ENCODE data around the gene SEPSECS. TPM values are rescaled to one million over a fixed set of nuclear protein-coding genes. Genes with fewer than 3 reads are reported as not detected.
A peak's percentile ranks its signal among the peaks of the same experiment; 100 is the strongest.

The SEPSECS gene
- 10 to 100 TPM in 3 of 4 donors, 1 to 10 TPM in 1; 5.0 to 25.9 (median 23.6) TPM for total RNA-seq

- Histone ChIP-seq H3K4me1 (peaks cover 0 to 16% (median 8%) of the 10 kb centered on the region in 4 donors), H3K4me3 (peak within 1 kb of the TSS; percentile 65 to 92 (median 78)), H3K27me3 (no peaks in the 10 kb centered on the region), H3K36me3 (no peaks in the 10 kb centered on the region), H3K9me3 (no peaks in the 10 kb centered on the region), H3K27ac (peak within 1 kb of the TSS; percentile 94 to 97 (median 96))
- peak; percentile 97 to 99 (median 98) for DNase-seq
- peak; percentile 70 to 95 for TF ChIP-seq POLR2A (IDR thresholded peaks at IDR 0.05)
- TF ChIP-seq CTCF (IDR thresholded peaks at IDR 0.05), result no peak
Observed at GRCh38 chr4:25159837-25160713, at the start of gene SEPSECS. Gene SEPSECS, minus strand, starts transcription at chr4:25160449. Its CDS starts 80 bp downstream, at chr4:25160369.

- H3K27ac ChIP-seq, result no peak overlapping the region
- TF ChIP-seq CTCF (IDR thresholded peaks at IDR 0.05) (no peak), POLR2A (IDR thresholded peaks at IDR 0.05) (no peak)
- no peak overlapping the region for H3K4me3 ChIP-seq
- no peaks in the 10 kb centered on the region for H3K4me1 ChIP-seq
- H3K27me3 ChIP-seq, result no peaks in the 10 kb centered on the region
- peaks cover 0 to 8% (median 0%) of the 10 kb centered on the region in 4 donors for H3K9me3 ChIP-seq
- H3K36me3 ChIP-seq, result no peaks in the 10 kb centered on the region
- DNase-seq, result no peak
Observed at GRCh38 chr4:25209702-25210101, 49.5 kb upstream of the SEPSECS start.

DNA sequence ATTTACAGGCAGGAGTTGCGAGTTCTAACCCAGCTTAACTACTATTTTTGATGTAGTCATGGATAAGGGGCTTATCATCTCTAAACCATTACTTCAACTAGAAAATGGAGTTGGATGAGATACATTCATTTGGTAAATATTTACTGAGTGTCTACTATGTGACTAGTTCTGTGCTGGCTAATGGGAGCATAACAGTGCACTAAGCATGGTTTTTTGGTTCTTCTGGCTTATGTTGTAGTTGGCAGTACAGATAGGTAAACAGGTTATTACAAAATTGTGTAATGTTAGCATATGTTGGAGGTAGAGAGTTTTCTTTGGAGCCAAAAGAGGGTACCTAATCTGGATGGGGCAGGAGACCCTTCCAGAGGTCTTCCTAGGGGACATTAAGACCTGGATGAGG, 47.7 kb upstream of the SEPSECS start:
- no peak overlapping the region for H3K4me3 ChIP-seq
- DNase-seq, result no peak
- no peaks in the 10 kb centered on the region for H3K27me3 ChIP-seq
- no peak for TF ChIP-seq CTCF (IDR thresholded peaks at IDR 0.05)
- TF ChIP-seq POLR2A (IDR thresholded peaks at IDR 0.05), result no peak
- no peaks in the 10 kb centered on the region for H3K36me3 ChIP-seq
- H3K27ac ChIP-seq, result no peak overlapping the region
- H3K4me1 ChIP-seq, result no peaks in the 10 kb centered on the region
- H3K9me3 ChIP-seq, result peaks cover 0 to 8% (median 0%) of the 10 kb centered on the region in 4 donors

DNA sequence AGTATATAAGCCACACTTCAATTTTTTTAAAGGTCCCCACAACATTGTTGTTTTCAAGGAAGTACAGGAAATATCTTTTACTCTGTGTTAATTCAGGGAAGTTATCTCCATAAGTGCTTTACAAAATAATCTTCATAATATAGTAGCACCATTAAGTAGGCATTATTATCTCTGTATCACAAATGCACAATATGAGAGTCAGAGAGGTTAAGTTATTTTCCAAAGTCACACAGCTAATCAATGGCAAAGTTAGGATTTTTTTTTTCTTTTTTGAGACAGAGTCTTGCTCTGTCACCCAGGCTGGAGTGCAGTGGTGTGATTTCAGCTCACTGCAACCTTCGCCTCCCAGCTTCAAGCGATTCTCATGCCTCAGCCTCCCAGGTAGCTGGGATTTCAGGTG, 38.5 kb upstream of the SEPSECS start:
- Histone ChIP-seq H3K4me1 (no peaks in the 10 kb centered on the region), H3K27me3 (no peaks in the 10 kb centered on the region), H3K36me3 (peaks cover 0 to 6% (median 0%) of the 10 kb centered on the region in 3 donors), H3K9me3 (no peaks in the 10 kb centered on the region), H3K27ac (no peak overlapping the region), H3K4me3 (no peak overlapping the region)
- no peak for DNase-seq
- TF ChIP-seq CTCF (IDR thresholded peaks at IDR 0.05) (no peak), POLR2A (IDR thresholded peaks at IDR 0.05) (no peak)

DNA sequence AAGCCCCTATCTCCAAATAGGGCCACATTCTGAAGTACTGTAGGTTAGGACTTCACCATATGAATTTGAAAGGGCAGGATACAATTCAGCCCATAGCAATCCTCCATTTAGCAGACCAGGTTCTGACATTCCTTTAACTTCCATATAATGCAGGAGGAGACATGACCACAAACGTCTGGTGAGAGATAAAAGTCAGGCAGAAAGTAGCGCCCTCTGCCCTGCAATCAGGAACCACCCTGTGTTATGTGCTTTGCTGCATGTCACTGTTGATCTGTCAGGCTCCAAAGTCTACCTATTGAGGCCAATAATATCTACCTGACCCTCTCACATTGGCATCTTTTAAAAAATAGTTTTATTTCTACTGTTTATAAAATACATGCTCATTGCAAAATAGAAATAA, 30.2 kb upstream of the SEPSECS start:
- peak in 1 of 3 donors; percentile 58 for DNase-seq
- Histone ChIP-seq H3K27me3 (no peaks in the 10 kb centered on the region), H3K36me3 (no peaks in the 10 kb centered on the region), H3K27ac (no peak overlapping the region), H3K4me3 (no peak overlapping the region), H3K9me3 (no peaks in the 10 kb centered on the region), H3K4me1 (no peaks in the 10 kb centered on the region)
- peak in 3 of 6 experiments; percentile 30 to 50 (median 41) for TF ChIP-seq CTCF (IDR thresholded peaks at IDR 0.05)
- no peak for TF ChIP-seq POLR2A (IDR thresholded peaks at IDR 0.05)

Data from Peyer's patch (tissue), 4 donors.